ENCODE measurements around the gene ADGRB2.

Gene ADGRB2

GRCh38 chr1:31742462-31743212, 21.5 kb downstream of the ADGRB2 start:
- in situ Hi-C loops (cut with HindIII; ENCODE audit: low pct_ligation_motif_present, low pct_unique_long_range_greater_than_20kb, low sequenced_read_pairs) = no loop called here
- no peak for DNase-seq

GRCh38 chr1:31739346-31739745, 24.8 kb downstream of the ADGRB2 start:
- in situ Hi-C loops (cut with HindIII; ENCODE audit: low pct_ligation_motif_present, low pct_unique_long_range_greater_than_20kb, low sequenced_read_pairs) = no loop called here
- no peak for DNase-seq

GRCh38 chr1:31736675-31737074, 27.5 kb downstream of the ADGRB2 start:
- in situ Hi-C loops (cut with HindIII; ENCODE audit: low pct_ligation_motif_present, low pct_unique_long_range_greater_than_20kb, low sequenced_read_pairs) = no loop called here
- DNase-seq = no peak

GRCh38 chr1:31735571-31735970, 28.6 kb downstream of the ADGRB2 start:
- no peak for DNase-seq

GRCh38 chr1:31734582-31735107, 29.5 kb downstream of the ADGRB2 start:
- in situ Hi-C loops (cut with HindIII; ENCODE audit: low pct_ligation_motif_present, low pct_unique_long_range_greater_than_20kb, low sequenced_read_pairs) = no loop called here
- DNase-seq = no peak

More at GRCh38 chr1:31735571-31735970, 28.6 kb downstream of the ADGRB2 start:
- in situ Hi-C loops (cut with HindIII; ENCODE audit: low pct_ligation_motif_present, low pct_unique_long_range_greater_than_20kb, low sequenced_read_pairs) = no loop called here

GRCh38 chr1:31733389-31734219, 30.5 kb downstream of the ADGRB2 start:
- no peak for DNase-seq
- in situ Hi-C loops (cut with HindIII; ENCODE audit: low pct_ligation_motif_present, low pct_unique_long_range_greater_than_20kb, low sequenced_read_pairs) = no loop called here

- DNase-seq = no peak
- in situ Hi-C loops (cut with HindIII; ENCODE audit: low pct_ligation_motif_present, low pct_unique_long_range_greater_than_20kb, low sequenced_read_pairs) = no loop called here
Observed at GRCh38 chr1:31732751-31733289, 31.3 kb downstream of the ADGRB2 start.

GRCh38 chr1:31732343-31732742, 31.8 kb downstream of the ADGRB2 start:
- in situ Hi-C loops (cut with HindIII; ENCODE audit: low pct_ligation_motif_present, low pct_unique_long_range_greater_than_20kb, low sequenced_read_pairs) = no loop called here

GRCh38 chr1:31731049-31731565, 33.0 kb downstream of the ADGRB2 start:
- in situ Hi-C loops (cut with HindIII; ENCODE audit: low pct_ligation_motif_present, low pct_unique_long_range_greater_than_20kb, low sequenced_read_pairs) = no loop called here
- no peak for DNase-seq

More at GRCh38 chr1:31732343-31732742, 31.8 kb downstream of the ADGRB2 start:
- DNase-seq = no peak

GRCh38 chr1:31730336-31731048, 33.6 kb downstream of the ADGRB2 start:
- in situ Hi-C loops (cut with HindIII; ENCODE audit: low pct_ligation_motif_present, low pct_unique_long_range_greater_than_20kb, low sequenced_read_pairs) = no loop called here
- no peak for DNase-seq

- no peak for DNase-seq
- in situ Hi-C loops (cut with HindIII; ENCODE audit: low pct_ligation_motif_present, low pct_unique_long_range_greater_than_20kb, low sequenced_read_pairs) = no loop called here
Observed at GRCh38 chr1:31727849-31728248, 36.3 kb downstream of the ADGRB2 start.

- in situ Hi-C loops (cut with HindIII; ENCODE audit: low pct_ligation_motif_present, low pct_unique_long_range_greater_than_20kb, low sequenced_read_pairs) = no loop called here
- no peak for DNase-seq
Observed at GRCh38 chr1:31727195-31727594, 36.9 kb downstream of the ADGRB2 start.

- no peak for DNase-seq
- in situ Hi-C loops (cut with HindIII; ENCODE audit: low pct_ligation_motif_present, low pct_unique_long_range_greater_than_20kb, low sequenced_read_pairs) = no loop called here
Observed at GRCh38 chr1:31726715-31727114, 37.4 kb downstream of the ADGRB2 start.

- in situ Hi-C loops (cut with HindIII; ENCODE audit: low pct_ligation_motif_present, low pct_unique_long_range_greater_than_20kb, low sequenced_read_pairs) = no loop called here
Observed at GRCh38 chr1:31725777-31726535, 38.2 kb downstream of the ADGRB2 start.

GRCh38 chr1:31725134-31725533, 39.0 kb downstream of the ADGRB2 start:
- in situ Hi-C loops (cut with HindIII; ENCODE audit: low pct_ligation_motif_present, low pct_unique_long_range_greater_than_20kb, low sequenced_read_pairs) = no loop called here
- DNase-seq = no peak

More at GRCh38 chr1:31725777-31726535, 38.2 kb downstream of the ADGRB2 start:
- DNase-seq = no peak

- peak; percentile 80 for DNase-seq
- in situ Hi-C loops (cut with HindIII; ENCODE audit: low pct_ligation_motif_present, low pct_unique_long_range_greater_than_20kb, low sequenced_read_pairs) = no loop called here
Observed at GRCh38 chr1:31723828-31724359, 40.2 kb downstream of the ADGRB2 start.

GRCh38 chr1:31718327-31718897, 45.7 kb downstream of the ADGRB2 start:
- no peak for DNase-seq
- in situ Hi-C loops (cut with HindIII; ENCODE audit: low pct_ligation_motif_present, low pct_unique_long_range_greater_than_20kb, low sequenced_read_pairs) = no loop called here
